Brain microvascular endothelial cell (primary cell): Measurements from ENCODE around the gene HNRNPK.

Experiments
- DNase-seq: peaks from one replicate; pipeline ENCODE4 v3.0.0-alpha.2; 2020
- H3K27ac ChIP-seq: fragments of 250-450 bp; sonication (Bioruptor Pico); 2 replicates; pipeline ENCODE4 v1.5.1; 2020; ENCODE audit warnings: mild to moderate bottlenecking, moderate library complexity
- H3K27me3 ChIP-seq: fragments of 250-450 bp; sonication (Bioruptor Pico); replicated peaks from 2 replicates; pipeline ENCODE4 v1.5.1; 2020; ENCODE audit warnings: mild to moderate bottlenecking
- H3K36me3 ChIP-seq: fragments of 250-450 bp; sonication (Bioruptor Pico); replicated peaks from 2 replicates; pipeline ENCODE4 v1.5.1; 2020; ENCODE audit warnings: mild to moderate bottlenecking
- H3K4me3 ChIP-seq: 2 replicates; pipeline ENCODE4 v1.5.1; 2011; ENCODE audit warnings: low read depth, mild to moderate bottlenecking, control low read depth, low read length, moderate library complexity
- CTCF ChIP-seq: IDR thresholded peaks from 2 replicates; pipeline ENCODE4 v1.5.1; 2011; ENCODE audit warnings: low read depth, mild to moderate bottlenecking, moderate library complexity, low read length, control low read depth, inconsistent platforms; ENCODE audit errors: missing control alignments
- in situ Hi-C: cut with HindIII; loops from 2 replicates; pipeline ENCODE4 v1.10.0; 2017; ENCODE audit warnings: low sequenced_read_pairs, low pct_ligation_motif_present

Gene HNRNPK

GRCh38 chr9:83933790-83934189 lies 46.2 kb downstream of the HNRNPK start:
- DNase-seq = no peak
- TF ChIP-seq CTCF = no peak
- no peak overlapping the region for H3K4me3 ChIP-seq
- H3K27ac ChIP-seq = no peak overlapping the region
- in situ Hi-C loops = loop anchor here (25.0 kb wide), 1 partner anchor 329 kb away; no protein-coding TSS in a partner anchor
- H3K27me3 ChIP-seq = no peaks in the 10 kb centered on the region
- H3K36me3 ChIP-seq = no peaks in the 10 kb centered on the region

- no peak for TF ChIP-seq CTCF
- Histone ChIP-seq H3K27me3 (no peaks in the 10 kb centered on the region), H3K4me3 (no peak overlapping the region), H3K27ac (no peak overlapping the region), H3K36me3 (no peaks in the 10 kb centered on the region)
- no peak for DNase-seq
- in situ Hi-C loops = loop anchor here (25.0 kb wide), 1 partner anchor 329 kb away; no protein-coding TSS in a partner anchor
Observed at GRCh38 chr9:83932851-83933250, 47.2 kb downstream of the HNRNPK start.

GRCh38 chr9:83932011-83932410 lies 48.0 kb downstream of the HNRNPK start:
- no peak for TF ChIP-seq CTCF
- in situ Hi-C loops = loop anchor here (25.0 kb wide), 1 partner anchor 330 kb away; no protein-coding TSS in a partner anchor

GRCh38 chr9:83930881-83931280 lies 49.1 kb downstream of the HNRNPK start:
- no peak for TF ChIP-seq CTCF
- in situ Hi-C loops = loop anchor here (25.0 kb wide), 1 partner anchor 331 kb away; no protein-coding TSS in a partner anchor

More at GRCh38 chr9:83932011-83932410, 48.0 kb downstream of the HNRNPK start:
- no peaks in the 10 kb centered on the region for H3K36me3 ChIP-seq
- no peaks in the 10 kb centered on the region for H3K27me3 ChIP-seq
- no peak overlapping the region for H3K27ac ChIP-seq
- no peak for DNase-seq
- no peak overlapping the region for H3K4me3 ChIP-seq

GRCh38 chr9:83927591-83927990 lies 52.4 kb downstream of the HNRNPK start:
- Histone ChIP-seq H3K36me3 (no peaks in the 10 kb centered on the region), H3K27me3 (no peaks in the 10 kb centered on the region), H3K27ac (no peak overlapping the region), H3K4me3 (no peak overlapping the region)
- no peak for TF ChIP-seq CTCF
- in situ Hi-C loops = loop anchor here (25.0 kb wide), 1 partner anchor 335 kb away; no protein-coding TSS in a partner anchor
- DNase-seq = no peak

More at GRCh38 chr9:83930881-83931280, 49.1 kb downstream of the HNRNPK start:
- no peak overlapping the region for H3K4me3 ChIP-seq
- H3K27ac ChIP-seq = no peak overlapping the region
- no peak for DNase-seq
- no peaks in the 10 kb centered on the region for H3K27me3 ChIP-seq
- no peaks in the 10 kb centered on the region for H3K36me3 ChIP-seq
